Measurements from ENCODE around the gene GFPT1.

The GFPT1 gene

GRCh38 chr2:69386789-69387734, at the start of gene GFPT1:
Gene GFPT1 (minus strand): TSS chr2:69387227. CDS start chr2:69387071, 156 bp downstream.
- TF ChIP-seq MYC (IDR thresholded peaks at IDR 0.05; ENCODE audit: low read depth, low read length) (peak; percentile 55), POLR2A (IDR thresholded peaks at IDR 0.05; ENCODE audit: extremely low read depth, insufficient read length) (peak; percentile 94), CTCF (IDR thresholded peaks at IDR 0.05; ENCODE audit: low read depth, low read length) (no peak), MAX (IDR thresholded peaks at IDR 0.05; ENCODE audit: low read depth, low read length) (0 out of 2 replicates have a peak, but pooled peaks have one; percentile 40)
- DNase-seq (ENCODE audit: low read depth) = peak; percentile 96

GRCh38 chr2:69436596-69436937, 49.5 kb upstream of the GFPT1 start:
- TF ChIP-seq CTCF (IDR thresholded peaks at IDR 0.05; ENCODE audit: low read depth, low read length) (no peak), MYC (IDR thresholded peaks at IDR 0.05; ENCODE audit: low read depth, low read length) (no peak), MAX (IDR thresholded peaks at IDR 0.05; ENCODE audit: low read depth, low read length) (no peak), POLR2A (IDR thresholded peaks at IDR 0.05; ENCODE audit: extremely low read depth, insufficient read length) (no peak)
- no peak for DNase-seq (ENCODE audit: low read depth)
- H3K4me3 ChIP-seq (ENCODE audit: low read depth, low read length) = peak overlapping the region; percentile 91

More at GRCh38 chr2:69386789-69387734, at the start of gene GFPT1:
- peak within 1 kb of the TSS; percentile 77 for H3K4me3 ChIP-seq (ENCODE audit: low read depth, low read length)

GRCh38 chr2:69434753-69435152, 47.7 kb upstream of the GFPT1 start:
- no peak overlapping the region for H3K4me3 ChIP-seq (ENCODE audit: low read depth, low read length)
- peak; percentile 14 for DNase-seq (ENCODE audit: low read depth)
- TF ChIP-seq CTCF (IDR thresholded peaks at IDR 0.05; ENCODE audit: low read depth, low read length) (no peak), MAX (IDR thresholded peaks at IDR 0.05; ENCODE audit: low read depth, low read length) (no peak), POLR2A (IDR thresholded peaks at IDR 0.05; ENCODE audit: extremely low read depth, insufficient read length) (no peak), MYC (IDR thresholded peaks at IDR 0.05; ENCODE audit: low read depth, low read length) (no peak)

- TF ChIP-seq MYC (IDR thresholded peaks at IDR 0.05; ENCODE audit: low read depth, low read length) (no peak), MAX (IDR thresholded peaks at IDR 0.05; ENCODE audit: low read depth, low read length) (no peak)
- no peak overlapping the region for H3K4me3 ChIP-seq (ENCODE audit: low read depth, low read length)
- DNase-seq (ENCODE audit: low read depth) = no peak
These were observed 42.6 kb upstream of the GFPT1 start for GRCh38 chr2:69429491-69430183.

- no peak for DNase-seq (ENCODE audit: low read depth)
- H3K4me3 ChIP-seq (ENCODE audit: low read depth, low read length) = no peak overlapping the region
- TF ChIP-seq MYC (IDR thresholded peaks at IDR 0.05; ENCODE audit: low read depth, low read length) = no peak
- no peak for TF ChIP-seq POLR2A (IDR thresholded peaks at IDR 0.05; ENCODE audit: extremely low read depth, insufficient read length)
- TF ChIP-seq CTCF (IDR thresholded peaks at IDR 0.05; ENCODE audit: low read depth, low read length) = no peak
- TF ChIP-seq MAX (IDR thresholded peaks at IDR 0.05; ENCODE audit: low read depth, low read length) = no peak
These were observed 42.0 kb upstream of the GFPT1 start for GRCh38 chr2:69428981-69429380.

GRCh38 chr2:69424419-69424818, 37.4 kb upstream of the GFPT1 start:
- no peak overlapping the region for H3K4me3 ChIP-seq (ENCODE audit: low read depth, low read length)
- TF ChIP-seq CTCF (IDR thresholded peaks at IDR 0.05; ENCODE audit: low read depth, low read length) (no peak), MYC (IDR thresholded peaks at IDR 0.05; ENCODE audit: low read depth, low read length) (no peak), MAX (IDR thresholded peaks at IDR 0.05; ENCODE audit: low read depth, low read length) (no peak), POLR2A (IDR thresholded peaks at IDR 0.05; ENCODE audit: extremely low read depth, insufficient read length) (no peak)

More at GRCh38 chr2:69424419-69424818, 37.4 kb upstream of the GFPT1 start:
- no peak for DNase-seq (ENCODE audit: low read depth)

All from NB4 (cell line).